ENCODE measurements around the gene CFAP99.

DNA sequence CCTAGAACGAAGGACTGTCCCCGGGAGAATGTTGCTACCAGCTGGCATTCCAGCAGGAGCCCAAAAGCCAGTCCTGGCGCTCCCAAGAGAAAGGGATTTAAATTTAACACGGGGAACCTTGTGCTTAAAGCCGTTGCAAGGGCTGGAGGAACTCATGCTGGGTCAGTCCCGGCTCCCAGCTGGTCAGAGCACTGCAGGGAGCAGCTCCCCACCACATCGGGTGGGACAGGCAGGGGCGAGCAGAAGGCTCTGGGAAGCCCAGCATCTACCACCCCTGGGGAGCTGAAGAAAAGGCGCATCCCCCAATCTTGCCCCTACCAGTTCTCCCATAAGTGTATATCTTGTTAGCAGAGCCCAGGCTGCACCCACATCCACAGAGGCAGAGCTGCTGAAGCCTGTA, 15.7 kb downstream of the CFAP99 start:
- TF ChIP-seq CTCF (conservative IDR thresholded peaks at IDR 0.05 in 1 of 2, IDR thresholded peaks at IDR 0.05 in 1 of 2; ENCODE audit: low read depth in 1 of 2, low read length in 2 of 2) (no peak), EZH2 (IDR thresholded peaks at IDR 0.05; ENCODE audit: low read length, missing control alignments) (no peak)

All from fibroblast of lung (primary cell).